ENCODE results near the gene PRLR.
"Not testable (repeated sequence)": the region's sequence is repeated elsewhere in the genome, so short reads cannot be mapped to it uniquely, and the experiment has no call there.

The PRLR gene

GRCh38 chr5:35246900-35247647, 16.8 kb upstream of the PRLR start:
- H3K27me3 ChIP-seq (ENCODE audit: control insufficient read depth in 2 of 2, insufficient read depth in 2 of 2, low read length in 2 of 2), result no peaks in the 10 kb centered on the region
- H3K9me3 ChIP-seq (ENCODE audit: control insufficient read depth in 2 of 2, low read length in 2 of 2), result no peaks in the 10 kb centered on the region
- H3K9ac ChIP-seq (ENCODE audit: low read depth in 1 of 2, low read length in 2 of 2), result peak overlapping the region; percentile 38 to 60
- no peaks in the 10 kb centered on the region for H3K36me3 ChIP-seq (ENCODE audit: control insufficient read depth in 2 of 2, insufficient read depth in 2 of 2, low read length in 2 of 2)
- peak overlapping the region; percentile 83 for H3K27ac ChIP-seq (ENCODE audit: low read depth in 2 of 2, low read length in 2 of 2)
- no peak overlapping the region for H3K4me3 ChIP-seq (ENCODE audit: low read length in 2 of 2)
- H3K4me1 ChIP-seq (ENCODE audit: control insufficient read depth in 2 of 2, insufficient read depth in 2 of 2, low read length in 2 of 2), result peaks cover 15 to 25% of the 10 kb centered on the region in 2 donors

- peaks cover 15 to 25% of the 10 kb centered on the region in 2 donors for H3K4me1 ChIP-seq (ENCODE audit: control insufficient read depth in 2 of 2, insufficient read depth in 2 of 2, low read length in 2 of 2)
Observed at GRCh38 chr5:35246411-35246810, 16.1 kb upstream of the PRLR start.

GRCh38 chr5:35245371-35245770, 15.1 kb upstream of the PRLR start:
- H3K36me3 ChIP-seq (ENCODE audit: control insufficient read depth in 2 of 2, insufficient read depth in 2 of 2, low read length in 2 of 2); H3K27me3 ChIP-seq (ENCODE audit: control insufficient read depth in 2 of 2, insufficient read depth in 2 of 2, low read length in 2 of 2); H3K9me3 ChIP-seq (ENCODE audit: control insufficient read depth in 2 of 2, low read length in 2 of 2); H3K4me3 ChIP-seq (ENCODE audit: low read length in 2 of 2); H3K9ac ChIP-seq (ENCODE audit: low read depth in 1 of 2, low read length in 2 of 2); H3K27ac ChIP-seq (ENCODE audit: low read depth in 2 of 2, low read length in 2 of 2): not testable (repeated sequence)
- H3K4me1 ChIP-seq (ENCODE audit: control insufficient read depth in 2 of 2, insufficient read depth in 2 of 2, low read length in 2 of 2), result peaks cover 15 to 25% of the 10 kb centered on the region in 2 donors

More at GRCh38 chr5:35246411-35246810, 16.1 kb upstream of the PRLR start:
- H3K27me3 ChIP-seq (ENCODE audit: control insufficient read depth in 2 of 2, insufficient read depth in 2 of 2, low read length in 2 of 2), result no peaks in the 10 kb centered on the region
- H3K27ac ChIP-seq (ENCODE audit: low read depth in 2 of 2, low read length in 2 of 2), result peak overlapping the region; percentile 83
- H3K4me3 ChIP-seq (ENCODE audit: low read length in 2 of 2), result no peak overlapping the region
- H3K9me3 ChIP-seq (ENCODE audit: control insufficient read depth in 2 of 2, low read length in 2 of 2), result no peaks in the 10 kb centered on the region
- H3K36me3 ChIP-seq (ENCODE audit: control insufficient read depth in 2 of 2, insufficient read depth in 2 of 2, low read length in 2 of 2), result no peaks in the 10 kb centered on the region
- H3K9ac ChIP-seq (ENCODE audit: low read depth in 1 of 2, low read length in 2 of 2), result peak overlapping the region; percentile 38 to 60

- Histone ChIP-seq H3K4me1 (ENCODE audit: control insufficient read depth in 2 of 2, insufficient read depth in 2 of 2, low read length in 2 of 2) (peaks cover 15 to 25% of the 10 kb centered on the region in 2 donors), H3K9me3 (ENCODE audit: control insufficient read depth in 2 of 2, low read length in 2 of 2) (no peaks in the 10 kb centered on the region), H3K36me3 (ENCODE audit: control insufficient read depth in 2 of 2, insufficient read depth in 2 of 2, low read length in 2 of 2) (no peaks in the 10 kb centered on the region)
Observed at GRCh38 chr5:35244171-35244570, 13.9 kb upstream of the PRLR start.

GRCh38 chr5:35242702-35243258, 12.5 kb upstream of the PRLR start:
- Histone ChIP-seq H3K27ac (ENCODE audit: low read depth in 2 of 2, low read length in 2 of 2) (no peak overlapping the region), H3K4me1 (ENCODE audit: control insufficient read depth in 2 of 2, insufficient read depth in 2 of 2, low read length in 2 of 2) (peaks cover 12 to 27% of the 10 kb centered on the region in 2 donors)

More at GRCh38 chr5:35244171-35244570, 13.9 kb upstream of the PRLR start:
- Histone ChIP-seq H3K9ac (ENCODE audit: low read depth in 1 of 2, low read length in 2 of 2) (no peak overlapping the region), H3K27ac (ENCODE audit: low read depth in 2 of 2, low read length in 2 of 2) (no peak overlapping the region), H3K27me3 (ENCODE audit: control insufficient read depth in 2 of 2, insufficient read depth in 2 of 2, low read length in 2 of 2) (no peaks in the 10 kb centered on the region), H3K4me3 (ENCODE audit: low read length in 2 of 2) (no peak overlapping the region)

GRCh38 chr5:35240892-35241291, 10.6 kb upstream of the PRLR start:
- no peak overlapping the region for H3K27ac ChIP-seq (ENCODE audit: low read depth in 2 of 2, low read length in 2 of 2)
- no peaks in the 10 kb centered on the region for H3K27me3 ChIP-seq (ENCODE audit: control insufficient read depth in 2 of 2, insufficient read depth in 2 of 2, low read length in 2 of 2)
- H3K9me3 ChIP-seq (ENCODE audit: control insufficient read depth in 2 of 2, low read length in 2 of 2), result no peaks in the 10 kb centered on the region
- no peaks in the 10 kb centered on the region for H3K36me3 ChIP-seq (ENCODE audit: control insufficient read depth in 2 of 2, insufficient read depth in 2 of 2, low read length in 2 of 2)
- H3K4me1 ChIP-seq (ENCODE audit: control insufficient read depth in 2 of 2, insufficient read depth in 2 of 2, low read length in 2 of 2), result peaks cover 0 to 16% of the 10 kb centered on the region in 2 donors
- no peak overlapping the region for H3K4me3 ChIP-seq (ENCODE audit: low read length in 2 of 2)
- H3K9ac ChIP-seq (ENCODE audit: low read depth in 1 of 2, low read length in 2 of 2), result no peak overlapping the region

More at GRCh38 chr5:35242702-35243258, 12.5 kb upstream of the PRLR start:
- H3K9ac ChIP-seq (ENCODE audit: low read depth in 1 of 2, low read length in 2 of 2), result no peak overlapping the region
- no peaks in the 10 kb centered on the region for H3K36me3 ChIP-seq (ENCODE audit: control insufficient read depth in 2 of 2, insufficient read depth in 2 of 2, low read length in 2 of 2)
- H3K27me3 ChIP-seq (ENCODE audit: control insufficient read depth in 2 of 2, insufficient read depth in 2 of 2, low read length in 2 of 2), result no peaks in the 10 kb centered on the region
- no peaks in the 10 kb centered on the region for H3K9me3 ChIP-seq (ENCODE audit: control insufficient read depth in 2 of 2, low read length in 2 of 2)
- no peak overlapping the region for H3K4me3 ChIP-seq (ENCODE audit: low read length in 2 of 2)

- no peaks in the 10 kb centered on the region for H3K27me3 ChIP-seq (ENCODE audit: control insufficient read depth in 2 of 2, insufficient read depth in 2 of 2, low read length in 2 of 2)
- H3K9me3 ChIP-seq (ENCODE audit: control insufficient read depth in 2 of 2, low read length in 2 of 2), result no peaks in the 10 kb centered on the region
- H3K36me3 ChIP-seq (ENCODE audit: control insufficient read depth in 2 of 2, insufficient read depth in 2 of 2, low read length in 2 of 2), result no peaks in the 10 kb centered on the region
- H3K4me1 ChIP-seq (ENCODE audit: control insufficient read depth in 2 of 2, insufficient read depth in 2 of 2, low read length in 2 of 2), result peaks cover 0 to 16% of the 10 kb centered on the region in 2 donors
- H3K27ac ChIP-seq (ENCODE audit: low read depth in 2 of 2, low read length in 2 of 2), result no peak overlapping the region
- H3K9ac ChIP-seq (ENCODE audit: low read depth in 1 of 2, low read length in 2 of 2), result no peak overlapping the region
- no peak overlapping the region for H3K4me3 ChIP-seq (ENCODE audit: low read length in 2 of 2)
Observed at GRCh38 chr5:35239911-35240610, 9.8 kb upstream of the PRLR start.

- Histone ChIP-seq H3K4me1 (ENCODE audit: control insufficient read depth in 2 of 2, insufficient read depth in 2 of 2, low read length in 2 of 2) (peaks cover 0 to 16% of the 10 kb centered on the region in 2 donors), H3K9ac (ENCODE audit: low read depth in 1 of 2, low read length in 2 of 2) (no peak overlapping the region)
Observed at GRCh38 chr5:35239476-35239875, 9.2 kb upstream of the PRLR start.

GRCh38 chr5:35237580-35238376, 7.5 kb upstream of the PRLR start:
- Histone ChIP-seq H3K27me3 (ENCODE audit: control insufficient read depth in 2 of 2, insufficient read depth in 2 of 2, low read length in 2 of 2) (no peaks in the 10 kb centered on the region), H3K4me3 (ENCODE audit: low read length in 2 of 2) (peak overlapping the region; percentile 17 to 26), H3K9ac (ENCODE audit: low read depth in 1 of 2, low read length in 2 of 2) (no peak overlapping the region), H3K36me3 (ENCODE audit: control insufficient read depth in 2 of 2, insufficient read depth in 2 of 2, low read length in 2 of 2) (no peaks in the 10 kb centered on the region), H3K4me1 (ENCODE audit: control insufficient read depth in 2 of 2, insufficient read depth in 2 of 2, low read length in 2 of 2) (peaks cover 0 to 16% of the 10 kb centered on the region in 2 donors), H3K9me3 (ENCODE audit: control insufficient read depth in 2 of 2, low read length in 2 of 2) (no peaks in the 10 kb centered on the region), H3K27ac (ENCODE audit: low read depth in 2 of 2, low read length in 2 of 2) (peak overlapping the region; percentile 61 to 79)

More at GRCh38 chr5:35239476-35239875, 9.2 kb upstream of the PRLR start:
- no peaks in the 10 kb centered on the region for H3K27me3 ChIP-seq (ENCODE audit: control insufficient read depth in 2 of 2, insufficient read depth in 2 of 2, low read length in 2 of 2)
- no peak overlapping the region for H3K4me3 ChIP-seq (ENCODE audit: low read length in 2 of 2)
- H3K36me3 ChIP-seq (ENCODE audit: control insufficient read depth in 2 of 2, insufficient read depth in 2 of 2, low read length in 2 of 2), result no peaks in the 10 kb centered on the region
- H3K9me3 ChIP-seq (ENCODE audit: control insufficient read depth in 2 of 2, low read length in 2 of 2), result no peaks in the 10 kb centered on the region
- no peak overlapping the region for H3K27ac ChIP-seq (ENCODE audit: low read depth in 2 of 2, low read length in 2 of 2)

All from mucosa of rectum (tissue), 2 donors.